Adipocyte (in vitro differentiated cells): ENCODE results near the gene PRPF4.
A peak's percentile ranks its signal among the peaks of the same experiment; 100 is the strongest.
"Not testable (repeated sequence)": the region's sequence is repeated elsewhere in the genome, so short reads cannot be mapped to it uniquely, and the experiment has no call there.

ENCODE experiments used
- DNase-seq: peaks from one replicate; pipeline ENCODE4 v3.0.0-alpha.2; 2015; ENCODE audit warnings: low read depth
- H3K27me3 ChIP-seq: replicated peaks from 2 replicates; pipeline ENCODE4 v1.7.0; 2013; ENCODE audit warnings: mild to moderate bottlenecking, low read length, moderate library complexity; ENCODE audit not compliant: control insufficient read depth, insufficient read depth
- H3K36me3 ChIP-seq: 2 replicates; pipeline ENCODE4 v1.7.0; 2013; ENCODE audit warnings: low read length, mild to moderate bottlenecking, moderate library complexity; ENCODE audit not compliant: control insufficient read depth, insufficient read depth, severe bottlenecking
- H3K4me1 ChIP-seq: 2 replicates; pipeline ENCODE4 v1.7.0; 2013; ENCODE audit warnings: mild to moderate bottlenecking, low read length, moderate library complexity; ENCODE audit not compliant: control insufficient read depth, insufficient read depth
- H3K4me3 ChIP-seq: 2 replicates; pipeline ENCODE4 v1.7.0; 2013; ENCODE audit warnings: mild to moderate bottlenecking, low read length, moderate library complexity
- H3K9ac ChIP-seq: 2 replicates; pipeline ENCODE4 v1.7.0; 2013; ENCODE audit warnings: mild to moderate bottlenecking, low read length, moderate library complexity
- H3K9me3 ChIP-seq: 2 replicates; pipeline ENCODE4 v1.7.0; 2013; ENCODE audit warnings: mild to moderate bottlenecking, low read length, moderate library complexity; ENCODE audit not compliant: control insufficient read depth

PRPF4 gene

GRCh38 chr9:113275157-113276131 lies at the start of gene PRPF4, which contains the start of gene CDC26:
TSS of gene PRPF4 (plus strand) at chr9:113275658. CDS start at chr9:113275744, 86 bp downstream.
TSS of gene CDC26 (minus strand) at chr9:113275572. CDS start at chr9:113272507, 3,065 bp downstream.
- H3K36me3 ChIP-seq = peaks cover 53% of the 10 kb centered on the region
- peak within 1 kb of the TSS; percentile 98 for H3K4me3 ChIP-seq
- peak within 1 kb of the TSS; percentile 95 for H3K9ac ChIP-seq
- DNase-seq = peak; percentile 99
- H3K9me3 ChIP-seq = no peaks in the 10 kb centered on the region
- H3K27me3 ChIP-seq = no peaks in the 10 kb centered on the region
- peaks cover 23% of the 10 kb centered on the region for H3K4me1 ChIP-seq

- no peak overlapping the region for H3K9ac ChIP-seq
- no peak for DNase-seq
- peaks cover 18% of the 10 kb centered on the region for H3K4me1 ChIP-seq
- H3K4me3 ChIP-seq = no peak overlapping the region
- H3K36me3 ChIP-seq = peaks cover 21% of the 10 kb centered on the region
- no peaks in the 10 kb centered on the region for H3K27me3 ChIP-seq
- no peaks in the 10 kb centered on the region for H3K9me3 ChIP-seq
Observed at GRCh38 chr9:113227436-113227835, 48.0 kb upstream of the PRPF4 start.

- Histone ChIP-seq H3K9me3 (no peaks in the 10 kb centered on the region), H3K4me1 (peaks cover 17% of the 10 kb centered on the region), H3K36me3 (peaks cover 21% of the 10 kb centered on the region), H3K27me3 (no peaks in the 10 kb centered on the region), H3K9ac (no peak overlapping the region), H3K4me3 (no peak overlapping the region)
- DNase-seq = no peak
Observed at GRCh38 chr9:113228130-113228665, 47.3 kb upstream of the PRPF4 start.

- Histone ChIP-seq H3K4me1 (peaks cover 21% of the 10 kb centered on the region), H3K36me3 (peaks cover 10% of the 10 kb centered on the region), H3K27me3 (no peaks in the 10 kb centered on the region), H3K4me3 (no peak overlapping the region), H3K9ac (no peak overlapping the region), H3K9me3 (no peaks in the 10 kb centered on the region)
- no peak for DNase-seq
Observed at GRCh38 chr9:113231701-113232100, 43.8 kb upstream of the PRPF4 start.

- H3K36me3 ChIP-seq, H3K4me3 ChIP-seq: not testable (repeated sequence)
- peaks cover 45% of the 10 kb centered on the region for H3K4me1 ChIP-seq
Observed at GRCh38 chr9:113235701-113236255, 39.7 kb upstream of the PRPF4 start.

GRCh38 chr9:113237026-113237425 lies 38.4 kb upstream of the PRPF4 start:
- Histone ChIP-seq H3K36me3 (no peaks in the 10 kb centered on the region), H3K9me3 (no peaks in the 10 kb centered on the region), H3K9ac (no peak overlapping the region), H3K4me3 (no peak overlapping the region), H3K4me1 (peaks cover 45% of the 10 kb centered on the region), H3K27me3 (no peaks in the 10 kb centered on the region)
- no peak for DNase-seq

More at GRCh38 chr9:113235701-113236255, 39.7 kb upstream of the PRPF4 start:
- not testable (repeated sequence) for H3K9ac ChIP-seq, H3K27me3 ChIP-seq, H3K9me3 ChIP-seq
- peak; percentile 24 for DNase-seq

- Histone ChIP-seq H3K9me3 (no peaks in the 10 kb centered on the region), H3K9ac (no peak overlapping the region), H3K4me3 (no peak overlapping the region), H3K36me3 (no peaks in the 10 kb centered on the region), H3K27me3 (no peaks in the 10 kb centered on the region), H3K4me1 (peaks cover 38% of the 10 kb centered on the region)
- DNase-seq = no peak
Observed at GRCh38 chr9:113238202-113238858, 37.1 kb upstream of the PRPF4 start.

GRCh38 chr9:113238859-113239232 lies 36.6 kb upstream of the PRPF4 start:
- no peak for DNase-seq
- Histone ChIP-seq H3K4me1 (peaks cover 33% of the 10 kb centered on the region), H3K9ac (no peak overlapping the region), H3K4me3 (peak overlapping the region; percentile 16), H3K36me3 (no peaks in the 10 kb centered on the region), H3K27me3 (no peaks in the 10 kb centered on the region), H3K9me3 (no peaks in the 10 kb centered on the region)

GRCh38 chr9:113241161-113241560 lies 34.3 kb upstream of the PRPF4 start:
- Histone ChIP-seq H3K4me3 (no peak overlapping the region), H3K9me3 (no peaks in the 10 kb centered on the region), H3K27me3 (no peaks in the 10 kb centered on the region), H3K9ac (no peak overlapping the region), H3K4me1 (peaks cover 24% of the 10 kb centered on the region), H3K36me3 (no peaks in the 10 kb centered on the region)
- no peak for DNase-seq

GRCh38 chr9:113244556-113244955 lies 30.9 kb upstream of the PRPF4 start:
- no peaks in the 10 kb centered on the region for H3K27me3 ChIP-seq
- H3K36me3 ChIP-seq = no peaks in the 10 kb centered on the region
- H3K9ac ChIP-seq = no peak overlapping the region
- H3K4me1 ChIP-seq = peaks cover 5% of the 10 kb centered on the region
- H3K9me3 ChIP-seq = no peaks in the 10 kb centered on the region
- no peak for DNase-seq
- H3K4me3 ChIP-seq = no peak overlapping the region

GRCh38 chr9:113245894-113246293 lies 29.6 kb upstream of the PRPF4 start:
- Histone ChIP-seq H3K4me3 (no peak overlapping the region), H3K9me3 (no peaks in the 10 kb centered on the region), H3K36me3 (no peaks in the 10 kb centered on the region), H3K4me1 (no peaks in the 10 kb centered on the region), H3K27me3 (no peaks in the 10 kb centered on the region), H3K9ac (no peak overlapping the region)
- no peak for DNase-seq
